NCI-H345 (cell line): ENCODE results near the gene IPO13.
A peak's percentile ranks its signal among the peaks of the same experiment; 100 is the strongest.

Experiments
- DNase-seq: peaks from one replicate; lab custom pipeline; 2025; lab: John Stamatoyannopoulos, UW

Gene IPO13

DNA sequence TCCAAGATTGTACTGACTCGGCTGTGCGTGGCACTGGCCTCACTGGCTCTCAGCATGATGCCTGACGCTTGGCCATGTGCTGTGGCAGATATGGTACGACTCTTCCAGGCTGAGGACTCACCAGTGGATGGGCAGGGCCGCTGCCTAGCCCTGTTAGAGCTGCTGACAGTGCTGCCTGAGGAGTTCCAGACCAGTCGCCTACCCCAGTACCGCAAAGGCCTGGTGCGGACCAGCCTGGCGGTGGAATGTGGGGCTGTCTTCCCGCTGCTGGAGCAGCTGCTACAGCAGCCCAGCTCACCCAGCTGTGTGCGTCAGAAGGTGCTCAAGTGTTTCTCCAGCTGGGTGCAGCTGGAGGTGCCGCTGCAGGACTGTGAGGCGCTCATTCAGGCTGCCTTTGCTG, 2.9 kb downstream of the IPO13 start:
- DNase-seq: no peak

DNA sequence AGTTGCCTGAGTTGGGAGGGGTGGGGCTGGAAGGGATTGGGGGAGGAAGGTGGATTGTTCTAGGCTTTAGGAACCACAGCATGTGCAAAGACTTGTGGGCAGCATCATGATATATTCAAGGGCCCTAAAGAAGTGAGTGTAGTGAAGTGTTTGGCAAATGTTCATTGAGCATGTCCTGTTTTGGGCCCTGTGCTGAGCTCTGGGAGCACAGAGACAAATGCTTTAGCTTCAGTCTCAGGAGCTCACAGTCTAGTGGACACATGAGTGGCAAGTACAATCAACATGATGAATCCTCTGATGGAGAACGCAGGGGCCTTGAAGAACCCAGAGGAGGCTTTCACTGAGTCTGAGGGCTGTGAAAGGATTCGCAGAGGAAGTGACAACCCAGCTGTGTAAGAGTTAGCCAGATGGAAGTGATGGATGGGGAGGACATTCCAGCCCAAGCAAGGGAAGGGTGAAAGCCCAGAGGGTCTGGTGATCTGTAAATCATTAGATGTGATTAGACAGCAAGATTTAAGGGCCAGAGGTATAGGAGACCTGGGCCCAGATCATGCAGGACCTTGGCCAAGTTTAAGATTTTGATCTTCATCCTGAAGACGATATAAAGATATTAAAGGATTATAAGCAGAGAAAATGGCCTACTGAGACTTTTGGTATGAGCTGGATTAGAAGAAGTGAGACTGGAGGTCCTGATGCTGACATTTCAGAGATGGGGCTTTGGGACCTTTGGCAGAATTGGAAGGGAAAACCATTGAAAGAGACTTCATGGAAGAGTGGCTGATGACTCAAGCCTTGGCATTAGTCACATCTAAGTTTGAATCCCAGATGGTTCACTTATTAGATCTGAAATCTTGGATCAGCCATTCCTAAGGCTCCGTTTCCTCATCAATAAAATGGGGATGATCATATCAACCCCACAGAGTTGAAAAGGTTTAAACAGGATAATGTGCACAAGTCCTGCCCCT, 4.6 kb downstream of the IPO13 start:
- no peak for DNase-seq

DNA sequence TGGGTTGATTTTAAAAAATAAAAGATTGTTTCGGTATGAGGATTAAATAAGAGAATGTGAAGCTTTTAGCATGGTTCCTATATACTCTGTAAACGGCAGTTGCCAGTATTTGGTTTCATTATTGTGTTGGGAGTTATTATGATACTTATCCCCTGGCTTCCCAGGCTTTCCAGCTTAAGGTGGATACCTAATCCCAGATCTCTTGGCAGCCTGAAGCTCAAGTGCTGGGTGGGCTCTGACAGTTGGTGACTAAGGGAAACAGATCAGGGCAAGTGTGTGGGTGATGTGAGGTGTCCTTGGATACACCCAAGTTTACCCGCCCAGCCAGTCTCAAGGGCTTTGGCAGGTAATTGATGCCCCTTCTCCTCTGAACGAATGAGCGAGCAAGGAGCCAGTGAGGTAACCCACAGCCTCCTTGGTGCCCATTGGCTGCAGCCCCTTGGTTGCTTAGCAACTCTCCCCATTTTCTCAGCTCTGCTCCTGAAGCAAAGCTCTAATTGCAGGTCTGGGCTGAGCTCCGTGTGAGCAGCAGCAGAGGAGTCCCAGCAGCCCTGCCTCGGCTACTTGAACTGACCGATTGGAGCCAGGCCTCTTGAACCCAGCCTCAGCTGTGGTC, 6.1 kb downstream of the IPO13 start:
- DNase-seq: no peak

DNA sequence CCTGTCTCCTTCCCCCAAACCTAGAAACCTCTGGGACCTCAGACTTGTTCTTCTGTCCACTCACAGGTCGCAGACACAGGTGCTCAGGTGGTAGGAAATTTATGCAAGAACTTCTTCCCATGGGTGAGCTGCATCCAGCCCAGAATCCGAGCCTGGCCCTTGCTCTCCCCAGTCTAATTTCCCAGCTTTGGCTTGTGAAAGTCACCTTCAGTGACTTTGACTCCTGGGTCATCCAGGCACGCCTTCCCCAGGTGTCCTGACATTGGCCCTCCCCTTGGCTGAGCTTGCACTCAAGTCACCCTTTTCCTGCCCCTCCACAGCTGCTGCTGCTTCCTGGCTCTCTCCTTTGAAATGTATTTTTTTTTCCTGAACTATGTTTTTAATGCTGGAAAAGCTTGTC, 6.6 kb downstream of the IPO13 start:
- DNase-seq: no peak

DNA sequence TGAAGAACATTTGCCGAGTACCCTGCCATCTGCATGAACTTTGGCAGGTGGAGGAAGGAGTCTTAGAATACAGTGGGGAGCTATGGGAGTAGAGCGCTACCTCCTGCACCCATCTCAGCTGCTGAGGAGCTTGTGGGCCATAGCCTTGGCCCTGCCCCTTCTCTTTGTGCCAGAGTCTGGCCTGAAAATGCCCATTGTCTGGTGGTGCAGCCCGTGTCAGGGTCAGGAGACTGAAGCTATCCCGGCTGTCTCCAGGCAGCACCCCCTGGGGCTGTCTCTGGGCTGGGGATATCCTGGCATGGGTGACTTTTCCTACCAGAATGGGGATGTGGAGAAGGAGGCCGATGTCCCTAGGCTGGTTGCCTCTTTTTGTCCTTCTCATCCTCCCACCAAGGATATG, 7.3 kb downstream of the IPO13 start:
- no peak for DNase-seq

DNA sequence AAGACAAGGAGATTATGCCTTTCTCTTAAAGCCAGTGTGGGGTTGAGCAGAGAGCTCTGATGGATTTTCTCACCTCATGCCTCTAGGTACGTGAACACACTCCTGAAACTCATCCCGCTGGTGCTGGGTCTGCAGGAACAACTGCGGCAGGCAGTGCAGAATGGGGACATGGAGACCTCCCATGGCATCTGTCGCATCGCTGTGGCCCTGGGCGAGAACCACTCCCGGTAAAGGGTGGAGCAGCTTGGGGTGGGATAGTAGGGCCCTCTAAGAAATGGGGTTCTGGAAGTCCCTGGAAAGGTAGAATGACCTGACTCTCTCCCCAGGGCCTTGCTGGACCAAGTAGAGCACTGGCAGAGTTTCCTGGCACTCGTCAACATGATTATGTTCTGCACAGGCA, 9.5 kb downstream of the IPO13 start:
- no peak for DNase-seq

DNA sequence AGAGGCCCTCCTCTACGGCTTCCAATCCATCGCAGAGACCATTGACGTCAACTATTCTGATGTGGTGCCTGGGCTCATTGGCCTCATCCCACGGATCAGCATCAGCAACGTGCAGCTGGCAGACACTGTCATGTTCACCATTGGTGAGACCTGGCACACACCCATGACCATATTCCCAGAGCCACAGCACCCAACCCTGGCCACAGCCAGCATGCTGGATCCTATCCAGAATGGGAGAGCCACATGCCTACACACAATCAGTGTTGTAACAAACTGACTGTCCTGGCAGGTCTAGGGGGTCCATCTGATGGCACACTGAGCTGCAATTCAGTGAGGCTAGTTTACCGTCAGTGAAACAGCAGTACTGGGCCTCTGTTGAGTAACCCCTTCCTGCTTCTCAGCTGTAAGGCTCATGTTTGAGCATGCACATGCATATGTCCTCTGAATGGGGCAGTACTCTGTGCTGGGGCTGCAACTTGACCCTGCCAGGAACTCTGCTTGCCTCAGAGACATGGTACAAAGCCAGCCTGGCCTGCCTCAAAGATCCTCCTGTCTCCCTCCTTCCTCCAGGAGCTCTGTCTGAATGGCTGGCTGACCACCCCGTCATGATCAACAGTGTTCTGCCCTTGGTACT, 10.8 kb downstream of the IPO13 start:
- DNase-seq: no peak

DNA sequence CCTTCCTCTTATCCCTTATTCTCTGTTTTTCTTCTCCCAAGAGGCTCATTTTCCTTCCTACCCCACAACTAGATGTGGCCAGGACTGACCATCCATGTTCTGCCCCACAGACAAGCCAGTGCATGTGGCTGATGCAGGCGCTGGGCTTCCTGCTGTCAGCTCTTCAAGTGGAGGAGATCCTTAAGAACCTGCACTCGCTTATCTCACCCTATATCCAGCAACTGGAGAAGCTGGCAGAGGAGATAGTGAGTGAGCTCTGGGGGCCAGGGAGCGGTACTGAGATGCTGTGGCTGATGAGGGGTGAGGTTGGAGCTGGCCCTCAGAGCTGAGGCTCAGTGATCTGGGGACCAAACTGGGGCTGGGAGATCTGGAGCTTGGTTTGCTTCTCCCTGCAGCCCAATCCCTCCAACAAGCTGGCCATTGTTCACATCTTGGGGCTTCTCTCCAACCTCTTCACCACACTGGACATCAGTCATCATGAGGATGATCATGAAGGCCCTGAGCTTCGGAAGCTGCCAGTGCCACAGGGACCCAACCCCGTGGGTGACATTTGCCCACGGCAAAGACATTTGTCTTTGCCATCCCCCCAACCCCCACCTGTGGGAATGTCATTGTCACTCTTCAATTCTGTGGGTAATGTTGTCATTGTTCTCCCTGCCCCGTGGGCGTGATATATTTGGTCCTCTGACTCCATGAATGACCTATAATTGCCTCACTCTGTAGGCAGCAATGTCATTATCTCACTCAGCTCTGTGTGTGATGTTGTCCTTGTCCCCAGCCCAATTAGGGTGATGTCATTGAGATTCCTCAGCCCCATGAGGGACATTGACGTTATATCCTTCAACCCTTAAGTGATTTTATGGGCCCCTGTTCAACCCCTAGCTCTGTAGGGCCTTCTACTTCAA, 11.9 kb downstream of the IPO13 start:
- no peak for DNase-seq

DNA sequence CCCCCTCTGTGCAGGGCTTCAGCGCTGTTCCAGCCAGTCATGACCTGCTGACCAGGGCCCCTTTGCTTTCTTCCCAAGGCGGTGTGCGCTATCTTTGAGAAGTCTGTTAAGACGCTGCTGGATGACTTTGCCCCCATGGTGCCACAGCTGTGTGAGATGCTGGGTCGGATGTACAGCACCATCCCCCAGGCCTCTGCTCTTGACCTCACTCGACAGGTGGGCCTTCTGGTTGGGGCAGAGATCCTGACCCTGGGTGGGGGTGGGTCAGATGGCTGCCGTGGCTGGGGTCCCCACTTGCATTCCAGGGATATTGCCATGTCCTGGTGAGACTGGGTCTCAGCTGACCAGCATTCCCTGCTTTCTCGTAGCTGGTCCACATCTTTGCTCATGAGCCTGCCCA, 14.0 kb downstream of the IPO13 start:
- DNase-seq: no peak

DNA sequence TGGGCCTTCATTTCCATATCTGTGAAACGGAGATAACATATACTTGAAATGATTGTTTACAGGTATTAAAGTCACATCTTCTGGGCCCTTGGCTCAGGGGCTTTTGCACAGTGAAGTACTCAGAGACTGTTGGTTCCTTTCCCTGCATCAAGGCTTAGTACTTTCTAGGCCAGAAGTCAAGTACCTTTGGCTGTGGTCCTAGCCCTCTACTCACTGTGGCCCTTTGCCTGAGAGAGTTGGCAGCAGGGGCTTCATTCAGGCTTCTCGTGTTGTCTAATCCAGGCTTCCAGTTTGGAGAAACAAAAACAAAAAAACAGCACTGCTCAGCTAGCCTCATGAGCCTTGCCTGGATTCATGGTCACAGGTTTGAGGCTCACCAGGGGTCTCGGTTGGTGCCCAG, 14.9 kb downstream of the IPO13 start:
- DNase-seq: no peak

DNA sequence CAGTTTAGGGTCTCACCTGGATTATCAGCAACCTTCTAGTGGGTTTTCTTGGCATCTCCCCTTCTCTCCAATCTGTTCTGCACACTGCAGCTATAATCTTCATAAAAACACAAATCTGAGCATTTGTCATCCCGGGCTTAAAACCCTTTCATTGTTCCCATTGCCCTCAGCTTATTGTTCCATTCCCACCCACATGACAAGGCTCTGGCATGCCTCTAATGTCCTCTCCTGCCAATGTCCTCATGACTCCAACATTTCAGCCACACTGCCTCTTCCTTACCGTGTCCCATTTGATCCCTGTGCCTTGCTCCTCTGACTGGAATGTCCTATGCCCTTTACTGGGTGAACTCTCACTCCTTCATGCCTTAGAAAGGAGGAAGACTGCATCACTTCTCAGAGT, 15.6 kb downstream of the IPO13 start:
- DNase-seq: no peak

DNA sequence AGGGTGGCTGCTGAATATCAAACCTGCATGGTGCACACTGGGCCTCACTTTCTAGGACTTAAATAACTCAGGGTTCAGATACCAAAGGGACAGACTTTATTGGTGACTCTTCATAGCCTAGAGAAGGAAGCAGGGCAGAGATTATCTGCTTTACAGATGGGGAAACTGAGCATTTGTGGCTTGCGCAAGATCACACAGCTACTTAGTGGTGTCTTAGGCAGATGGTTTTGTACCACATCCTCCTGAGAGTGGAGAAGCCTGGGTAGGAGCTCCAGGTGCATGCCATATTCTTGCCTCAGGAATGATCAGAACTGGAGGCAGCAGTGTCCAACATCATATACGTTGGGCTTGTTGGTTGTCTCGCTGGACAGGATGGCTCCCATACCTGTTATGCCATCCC, 16.3 kb downstream of the IPO13 start:
- no peak for DNase-seq

DNA sequence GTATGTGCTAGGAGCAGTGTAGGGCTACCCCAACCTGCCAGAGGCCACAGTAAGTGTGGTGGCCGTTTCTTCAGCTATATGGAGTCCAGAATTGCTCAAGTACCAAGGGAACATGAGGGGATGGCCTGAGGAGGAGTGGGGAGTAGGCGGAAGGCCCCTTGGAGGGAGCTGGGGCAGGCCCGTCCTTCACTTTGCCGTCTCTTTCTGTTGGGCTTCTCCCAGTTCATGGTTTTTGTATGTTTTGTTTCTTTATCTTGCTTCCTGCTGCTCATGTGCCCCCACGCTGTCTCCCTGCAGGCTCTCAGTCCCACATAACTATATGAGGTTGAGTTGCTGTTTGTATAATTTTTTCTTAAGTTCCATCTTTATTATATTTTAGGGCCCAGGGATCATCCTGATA, 17.1 kb downstream of the IPO13 start:
- DNase-seq: no peak

DNA sequence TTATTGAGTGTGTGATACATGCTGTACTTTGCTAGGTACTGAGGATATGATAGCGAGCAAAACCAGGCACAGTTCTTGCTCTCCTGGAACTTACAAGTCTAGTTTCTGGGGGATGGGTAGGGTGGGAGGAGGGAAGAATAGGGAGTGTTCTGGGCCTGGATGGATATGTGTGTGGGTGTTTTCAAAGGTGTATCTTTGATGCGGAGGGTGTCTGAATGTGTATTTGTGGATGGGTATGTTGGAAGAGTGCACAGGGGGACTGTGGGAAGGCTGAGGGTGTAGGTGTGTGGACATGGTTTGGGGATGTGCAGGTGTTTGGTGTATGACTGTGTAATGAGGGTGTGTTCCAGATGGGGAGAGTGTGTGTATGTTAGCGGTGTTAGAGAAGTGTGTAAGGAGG, 18.6 kb downstream of the IPO13 start:
- no peak for DNase-seq

DNA sequence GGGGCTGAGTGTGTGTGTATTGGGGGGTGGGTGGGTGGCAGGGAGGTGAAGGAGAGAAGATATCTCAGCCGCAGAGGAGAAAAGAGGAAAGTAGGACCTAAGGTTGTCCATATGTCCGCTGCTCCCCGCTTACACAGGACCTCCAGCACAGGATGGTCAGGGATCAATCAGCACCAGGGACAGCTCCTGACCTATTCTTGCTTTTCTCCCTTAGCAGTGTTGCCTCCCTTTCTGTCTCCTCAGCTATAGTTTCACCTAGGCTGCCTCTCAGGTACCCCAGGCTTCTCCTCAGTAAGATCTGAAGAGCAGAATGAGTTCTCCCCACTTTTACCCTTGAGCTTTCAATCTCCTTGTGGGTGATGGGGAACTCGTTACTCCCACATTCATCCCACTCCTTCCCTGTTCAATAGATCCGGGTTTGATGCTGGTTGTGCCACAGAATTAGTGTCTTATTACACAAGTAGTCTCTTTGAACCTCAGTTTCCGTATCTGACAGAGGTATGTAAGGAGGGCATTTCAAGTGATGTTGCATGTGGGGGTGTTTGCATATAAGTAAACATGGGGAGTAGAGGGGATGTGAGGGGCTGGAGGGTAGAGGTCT, 21.7 kb downstream of the IPO13 start:
- DNase-seq: no peak

DNA sequence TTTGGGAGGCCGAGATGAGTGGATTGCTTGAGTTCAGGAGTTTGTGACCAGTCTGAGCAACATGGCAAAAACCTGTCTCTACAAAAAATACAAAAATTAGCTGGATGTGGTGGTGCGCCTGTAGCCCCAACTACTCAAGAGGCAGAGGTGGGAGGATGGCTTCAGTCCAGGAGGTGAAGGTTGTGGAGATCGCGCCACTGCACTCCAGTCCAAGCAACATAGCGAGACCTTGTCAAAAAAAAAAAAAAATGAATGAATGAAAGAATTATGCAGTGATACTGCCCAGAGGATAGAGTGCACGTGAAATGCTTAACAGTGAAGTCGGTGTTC, 22.6 kb downstream of the IPO13 start:
- DNase-seq: no peak

DNA sequence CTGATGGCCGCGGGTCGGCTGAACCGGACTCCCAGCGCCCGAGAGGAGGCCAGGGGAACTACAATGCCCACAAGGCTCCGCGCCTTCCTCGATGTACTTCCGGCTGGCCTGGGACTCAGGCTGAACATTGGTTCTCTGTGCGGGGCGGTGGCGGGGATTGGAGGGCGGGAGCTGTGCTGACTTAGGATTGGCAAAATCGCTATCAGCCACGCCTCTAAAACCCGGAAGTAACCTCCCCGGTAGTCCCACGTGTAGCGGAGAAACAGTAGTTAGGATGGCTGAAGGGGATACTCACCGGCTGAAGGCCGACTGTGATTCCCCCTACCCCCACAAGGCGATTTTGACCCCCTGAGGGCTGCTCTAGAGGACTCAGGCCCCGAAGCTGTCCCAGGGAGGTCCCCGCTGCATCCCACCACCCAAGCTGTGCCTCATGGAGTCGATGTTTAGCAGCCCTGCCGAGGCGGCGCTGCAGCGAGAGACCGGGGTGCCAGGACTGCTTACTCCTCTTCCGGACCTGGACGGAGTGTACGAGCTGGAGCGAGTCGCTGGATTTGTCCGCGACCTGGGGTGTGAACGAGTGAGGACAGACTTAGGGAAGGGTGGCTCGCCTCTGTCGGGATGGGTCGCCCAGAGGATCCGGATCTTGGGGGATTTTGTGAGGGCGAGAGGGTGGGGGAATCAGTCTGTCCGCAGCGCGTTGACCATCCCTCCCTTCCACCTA, 23.2 kb downstream of the IPO13 start, which contains the start of gene DPH2:
Gene DPH2 (plus strand): TSS at position 265 of the 721 bp plus-strand sequence. CDS start 166 bp downstream, at position 431.
- DNase-seq: peak; percentile 98

DNA sequence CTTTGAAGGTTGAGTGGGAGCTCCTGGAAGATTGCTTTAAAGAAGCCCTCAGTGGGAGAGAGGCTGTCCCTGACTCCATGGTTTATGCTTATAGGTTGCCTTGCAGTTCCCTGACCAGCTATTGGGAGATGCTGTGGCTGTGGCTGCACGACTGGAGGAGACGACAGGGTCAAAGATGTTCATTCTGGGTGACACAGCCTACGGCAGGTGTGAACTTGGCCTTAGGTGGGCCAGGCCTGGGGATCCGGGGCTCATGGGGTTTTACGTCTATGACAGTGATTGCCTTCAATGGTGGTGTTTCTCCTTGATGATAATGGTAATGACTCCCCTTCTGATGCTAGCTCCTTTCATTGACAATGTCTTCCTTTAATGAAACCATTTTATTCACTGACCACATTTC, 23.8 kb downstream of the IPO13 start:
- DNase-seq: no peak

DNA sequence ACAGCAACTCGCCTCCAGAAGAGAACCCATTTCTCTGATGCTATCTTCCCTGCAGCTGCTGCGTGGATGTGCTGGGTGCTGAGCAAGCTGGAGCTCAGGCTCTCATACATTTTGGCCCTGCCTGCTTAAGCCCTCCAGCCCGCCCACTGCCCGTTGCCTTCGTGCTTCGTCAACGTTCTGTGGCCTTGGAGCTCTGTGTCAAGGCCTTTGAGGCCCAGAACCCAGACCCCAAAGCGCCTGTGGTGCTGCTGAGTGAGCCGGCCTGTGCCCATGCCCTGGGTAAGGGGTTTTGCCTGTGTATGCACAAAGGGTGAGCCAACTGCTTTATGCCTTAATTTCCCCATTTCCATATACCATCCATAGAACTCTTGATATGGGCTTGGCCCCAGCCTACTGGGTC, 24.2 kb downstream of the IPO13 start:
- DNase-seq: no peak

DNA sequence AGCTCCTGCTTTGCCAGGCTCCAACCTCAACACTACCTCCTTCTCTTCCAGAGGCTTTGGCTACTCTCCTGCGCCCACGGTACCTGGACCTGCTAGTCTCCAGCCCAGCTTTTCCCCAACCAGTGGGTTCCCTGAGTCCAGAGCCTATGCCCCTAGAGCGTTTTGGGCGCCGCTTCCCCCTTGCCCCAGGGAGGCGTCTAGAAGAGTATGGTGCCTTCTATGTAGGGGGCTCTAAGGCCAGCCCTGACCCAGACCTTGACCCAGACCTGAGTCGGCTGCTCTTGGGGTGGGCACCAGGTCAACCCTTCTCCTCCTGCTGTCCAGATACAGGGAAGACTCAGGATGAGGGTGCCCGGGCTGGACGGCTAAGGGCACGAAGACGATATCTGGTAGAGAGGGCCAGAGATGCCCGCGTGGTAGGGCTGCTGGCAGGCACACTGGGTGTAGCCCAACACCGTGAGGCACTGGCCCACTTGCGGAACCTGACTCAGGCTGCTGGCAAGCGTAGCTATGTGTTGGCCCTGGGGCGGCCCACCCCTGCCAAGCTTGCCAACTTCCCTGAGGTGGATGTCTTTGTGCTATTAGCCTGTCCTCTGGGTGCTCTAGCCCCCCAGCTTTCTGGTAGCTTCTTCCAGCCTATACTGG, 24.7 kb downstream of the IPO13 start:
- no peak for DNase-seq
